Measurements from ENCODE around the gene CTBP2.

- TF ChIP-seq TOE1 (CRISPR knock-in tag; IDR thresholded peaks at IDR 0.05) (no peak), SOX13 (IDR thresholded peaks at IDR 0.05) (no peak), SOX13 (CRISPR knock-in tag; conservative IDR thresholded peaks at IDR 0.05 in 1 of 2, IDR thresholded peaks at IDR 0.05 in 1 of 2) (no peak), MLLT10 (CRISPR knock-in tag; IDR thresholded peaks at IDR 0.05) (no peak), FOXA1 (IDR thresholded peaks at IDR 0.05) (no peak), FOXA1 (CRISPR knock-in tag; IDR thresholded peaks at IDR 0.05) (no peak)
These were observed 194.4 kb downstream of the CTBP2 start for GRCh38 chr10:124966008-124966407.

All from HepG2 (cell line).